ENCODE results near the gene CKB. TPM values are rescaled to one million over a fixed set of nuclear protein-coding genes. Genes with fewer than 3 reads are reported as not detected.

The CKB gene
- total RNA-seq (under 1 TPM in 1 of 2 experiments, not detected in 1; 0.69 TPM), polyA plus RNA-seq (1 to 10 TPM in 1 of 3 donors, not detected in 2; 1.8 TPM), total RNA-seq (0.06 to 3.2 (median 2.0) reads per million in 6 experiments)

DNA sequence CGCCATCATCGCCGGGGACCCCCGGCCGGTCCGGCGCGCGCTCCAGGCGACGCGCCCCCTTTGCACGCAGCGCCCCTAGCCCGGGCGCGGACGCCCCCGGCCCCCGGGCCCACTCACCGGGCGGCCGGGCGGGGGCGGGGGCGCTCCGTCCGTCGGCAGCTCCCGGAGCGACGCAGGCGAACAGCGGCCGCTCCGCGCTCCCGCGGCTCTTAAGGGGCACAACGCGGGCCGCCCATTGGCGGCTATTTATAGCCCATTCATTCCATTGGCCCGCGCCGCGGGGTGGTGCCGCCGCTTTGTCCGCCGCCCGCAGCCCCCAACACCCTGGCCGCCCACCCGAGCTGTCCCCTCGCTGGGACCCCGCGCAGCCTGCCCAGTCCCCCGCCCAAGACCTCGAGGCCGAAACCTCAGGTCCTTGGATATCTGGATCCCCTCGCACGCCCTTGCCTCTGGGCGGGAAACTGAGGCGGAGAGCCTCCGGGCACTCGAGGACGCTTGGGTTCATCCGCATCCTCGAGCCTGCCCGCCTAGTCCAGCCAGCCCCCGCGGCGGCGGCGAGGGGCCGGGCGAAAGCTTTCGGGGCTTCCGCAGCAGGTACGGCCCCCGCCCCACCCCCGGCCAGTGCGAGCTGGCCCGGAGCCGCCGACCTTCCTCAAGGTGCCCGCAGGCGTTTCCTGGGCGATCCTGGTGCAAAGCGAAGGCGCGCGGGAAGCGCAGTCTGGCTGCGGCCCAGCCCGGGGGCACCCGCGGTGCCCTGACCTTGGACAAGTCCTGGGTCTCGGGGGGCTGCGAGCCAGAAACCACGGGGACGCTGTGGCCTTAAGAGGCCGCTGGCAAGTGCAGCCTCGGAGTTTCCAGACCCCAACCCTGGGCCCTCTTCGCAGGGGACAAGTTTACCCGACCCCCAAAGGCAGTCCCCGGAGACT is at the start of gene CKB:
TSS of gene CKB (minus strand) at position 182 of the 926 bp plus-strand sequence. CDS start 337 bp downstream, outside the sequence.
- Mint-ChIP-seq H3K27me3 (peaks cover 0 to 8% (median 1%) of the 10 kb centered on the region in 5 donors), H3K27ac (peak within 1 kb of the TSS in 2 of 10 donors; percentile 21 to 22), H3K4me1 (peaks cover 11 to 32% (median 21%) of the 10 kb centered on the region in 4 donors), H3K9me3 (no peaks in the 10 kb centered on the region), H3K4me3 (peak within 1 kb of the TSS; percentile 43 to 75 (median 63)), H3K36me3 (no peaks in the 10 kb centered on the region)
- POLR2A ChIA-PET = interaction anchor here (0.7 to 0.9 kb wide), 2 partner anchors 21 to 178 kb away, joined by 3 read pairs; no protein-coding TSS in a partner anchor
- no peak for ATAC-seq
- DNase-seq = no peak

- H3K27ac Mint-ChIP-seq = no peak overlapping the region
- no peaks in the 10 kb centered on the region for H3K9me3 Mint-ChIP-seq
- peaks cover 5 to 23% (median 16%) of the 10 kb centered on the region in 4 donors for H3K4me1 Mint-ChIP-seq
- H3K4me3 Mint-ChIP-seq = no peak overlapping the region
- ATAC-seq = no peak
- no peak for DNase-seq
- peaks cover 0 to 32% (median 6%) of the 10 kb centered on the region in 3 donors for H3K36me3 Mint-ChIP-seq
- POLR2A ChIA-PET = interaction anchor here (0.6 kb wide), 1 partner anchor 1523 kb away, joined by 3 read pairs; no protein-coding TSS in a partner anchor
- H3K27me3 Mint-ChIP-seq = no peaks in the 10 kb centered on the region
Measured at GRCh38 chr14:103569408-103569807, 46.8 kb upstream of the CKB start.

DNA sequence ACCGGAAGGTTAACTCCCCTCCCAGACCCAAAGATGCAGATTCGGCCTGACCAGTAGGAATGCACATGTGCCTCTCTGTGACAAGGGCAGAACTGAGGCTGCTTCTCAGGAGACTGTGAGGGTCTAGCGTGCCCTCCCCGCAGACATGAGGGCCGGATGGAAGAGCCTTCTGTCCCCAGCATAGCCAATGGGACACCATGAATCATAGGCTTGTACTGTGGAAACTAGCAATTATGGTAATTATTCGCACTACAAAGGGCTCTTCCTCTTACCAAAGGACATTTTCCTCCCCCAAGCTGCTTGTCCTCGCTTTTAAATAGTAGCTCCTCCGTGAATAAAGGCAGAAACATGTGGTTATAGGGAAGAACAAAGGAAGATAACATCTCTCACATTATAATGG is 46.3 kb upstream of the CKB start:
- H3K4me1 Mint-ChIP-seq = peaks cover 5 to 27% (median 17%) of the 10 kb centered on the region in 4 donors
- POLR2A ChIA-PET = interaction anchor here (0.6 kb wide), 1 partner anchor 1522 kb away, joined by 3 read pairs; no protein-coding TSS in a partner anchor
- H3K27ac Mint-ChIP-seq = peak overlapping the region in 1 of 10 donors; percentile 22
- no peaks in the 10 kb centered on the region for H3K27me3 Mint-ChIP-seq
- peaks cover 0 to 28% (median 6%) of the 10 kb centered on the region in 3 donors for H3K36me3 Mint-ChIP-seq
- DNase-seq = no peak
- H3K9me3 Mint-ChIP-seq = no peaks in the 10 kb centered on the region
- ATAC-seq = no peak
- H3K4me3 Mint-ChIP-seq = no peak overlapping the region

GRCh38 chr14:103563844-103564505 is 41.3 kb upstream of the CKB start:
- POLR2A ChIA-PET = interaction anchor here (0.7 to 2.4 kb wide), 3 partner anchors 58 to 170 kb away, joined by 3 to 12 read pairs (median 5); partner anchors contain the start of gene KLC1
- no peaks in the 10 kb centered on the region for H3K27me3 Mint-ChIP-seq
- peak overlapping the region; percentile 87 to 98 (median 90) for H3K4me3 Mint-ChIP-seq
- ATAC-seq = no peak
- no peak for DNase-seq
- no peaks in the 10 kb centered on the region for H3K9me3 Mint-ChIP-seq
- H3K4me1 Mint-ChIP-seq = peaks cover 27 to 66% (median 49%) of the 10 kb centered on the region in 4 donors
- peak overlapping the region in 7 of 10 donors; percentile 49 to 88 (median 74) for H3K27ac Mint-ChIP-seq
- peaks cover 0 to 28% (median 4%) of the 10 kb centered on the region in 3 donors for H3K36me3 Mint-ChIP-seq

DNA sequence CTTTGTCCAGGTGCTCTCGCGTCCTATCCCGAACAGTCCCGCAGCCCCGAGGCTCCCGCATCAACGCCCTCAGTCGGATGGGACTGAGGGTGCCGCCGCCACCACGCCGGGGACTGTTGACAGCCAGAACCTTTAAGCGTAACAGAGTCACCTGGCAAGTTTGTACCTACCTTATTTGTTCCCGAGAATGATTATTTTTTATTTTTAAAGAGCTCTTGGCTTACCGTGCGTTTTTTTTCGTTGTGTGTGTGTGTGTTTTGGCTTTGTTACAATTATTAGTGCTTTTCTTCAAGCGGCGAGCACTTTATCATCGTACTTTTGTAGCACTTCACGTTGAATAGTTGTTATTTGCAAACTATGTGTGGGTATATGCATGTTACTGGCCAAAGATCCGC is 40.6 kb upstream of the CKB start:
- ATAC-seq = peak in 1 of 2 donors; percentile 17
- POLR2A ChIA-PET = interaction anchor here (2.1 to 2.4 kb wide), 2 partner anchors 43 to 66 kb away, joined by 9 to 12 read pairs; partner anchors contain the start of gene KLC1
- DNase-seq = peak in 1 of 10 donors; percentile 26
- Mint-ChIP-seq H3K4me1 (peaks cover 27 to 72% (median 53%) of the 10 kb centered on the region in 4 donors), H3K27me3 (no peaks in the 10 kb centered on the region), H3K36me3 (peaks cover 0 to 35% (median 6%) of the 10 kb centered on the region in 3 donors), H3K27ac (peak overlapping the region; percentile 84 to 95 (median 88)), H3K4me3 (peak overlapping the region; percentile 87 to 98 (median 90)), H3K9me3 (no peaks in the 10 kb centered on the region)

- no peaks in the 10 kb centered on the region for H3K27me3 Mint-ChIP-seq
- ATAC-seq (peak; percentile 87), DNase-seq (peak; percentile 77 to 97 (median 86))
- POLR2A ChIA-PET = interaction anchor here (1.1 to 2.4 kb wide), 9 partner anchors 11 to 229 kb away, joined by 4 to 15 read pairs (median 8); partner anchors contain the start of genes EIF5, KLC1 and MARK3
- peak within 1 kb of the TSS; percentile 91 to 96 (median 94) for H3K27ac Mint-ChIP-seq
- H3K4me1 Mint-ChIP-seq = peaks cover 22 to 73% (median 52%) of the 10 kb centered on the region in 4 donors
- peaks cover 0 to 39% (median 6%) of the 10 kb centered on the region in 3 donors for H3K36me3 Mint-ChIP-seq
- H3K4me3 Mint-ChIP-seq = peak within 1 kb of the TSS; percentile 87 to 98 (median 94)
- H3K9me3 Mint-ChIP-seq = no peaks in the 10 kb centered on the region
Measured at GRCh38 chr14:103562429-103563225, 40.0 kb upstream of the CKB start, which contains the start of the genes BAG5 and COA8. TSS of gene BAG5 (minus strand) at chr14:103562657. CDS start at chr14:103561164, 1,493 bp downstream. TSS of gene COA8 (plus strand) at chr14:103562960. CDS start at chr14:103563002, 42 bp downstream.

- DNase-seq (no peak), ATAC-seq (peak; percentile 36 to 37)
- POLR2A ChIA-PET = interaction anchor here (1.1 to 2.4 kb wide), 9 partner anchors 11 to 228 kb away, joined by 4 to 15 read pairs (median 8); partner anchors contain the start of genes EIF5, KLC1 and MARK3
- Mint-ChIP-seq H3K27me3 (no peaks in the 10 kb centered on the region), H3K4me3 (peak overlapping the region; percentile 87 to 97 (median 94)), H3K36me3 (peaks cover 0 to 45% (median 6%) of the 10 kb centered on the region in 3 donors), H3K4me1 (peaks cover 22 to 77% (median 57%) of the 10 kb centered on the region in 4 donors), H3K27ac (peak overlapping the region; percentile 91 to 96 (median 94)), H3K9me3 (no peaks in the 10 kb centered on the region)
Measured at GRCh38 chr14:103562179-103562428, 39.5 kb upstream of the CKB start.

- POLR2A ChIA-PET = interaction anchor here (0.7 to 2.4 kb wide), 10 partner anchors 10 to 228 kb away, joined by 3 to 15 read pairs (median 8); partner anchors contain the start of genes EIF5, KLC1 and MARK3
- DNase-seq = peak in 2 of 10 donors; percentile 30 to 33
- H3K9me3 Mint-ChIP-seq = no peaks in the 10 kb centered on the region
Measured at GRCh38 chr14:103561381-103562178, 39.0 kb upstream of the CKB start.

DNA sequence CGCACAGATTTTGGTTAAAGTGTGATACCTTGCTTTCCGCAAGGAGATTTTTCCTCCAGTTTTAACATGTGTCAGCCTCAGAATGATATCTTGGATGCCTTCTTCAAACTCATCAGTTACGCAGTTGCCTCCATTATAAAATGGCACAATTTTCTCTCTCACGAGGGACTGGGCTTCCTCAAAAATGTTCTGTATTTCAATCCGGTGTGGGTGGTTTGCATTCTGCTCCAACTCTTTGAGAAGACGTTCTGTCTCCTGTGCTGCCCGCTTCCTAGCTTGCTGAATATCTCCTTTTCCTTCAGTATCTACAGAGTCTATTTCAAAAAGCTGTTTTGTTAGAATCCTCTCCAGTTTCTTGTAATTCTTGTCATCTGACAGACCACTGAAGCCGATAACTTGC is 38.1 kb upstream of the CKB start:
- POLR2A ChIA-PET = interaction anchor here (0.6 kb wide), 1 partner anchor 1547 kb away, joined by 7 read pairs; no protein-coding TSS in a partner anchor
- peaks cover 21 to 76% (median 62%) of the 10 kb centered on the region in 4 donors for H3K4me1 Mint-ChIP-seq
- no peak for DNase-seq
- H3K9me3 Mint-ChIP-seq = no peaks in the 10 kb centered on the region
- H3K27ac Mint-ChIP-seq = peak overlapping the region; percentile 11 to 96 (median 92)
- ATAC-seq = no peak
- H3K36me3 Mint-ChIP-seq = peaks cover 0 to 45% (median 6%) of the 10 kb centered on the region in 3 donors
- peak overlapping the region; percentile 87 to 97 (median 94) for H3K4me3 Mint-ChIP-seq
- H3K27me3 Mint-ChIP-seq = no peaks in the 10 kb centered on the region

More at GRCh38 chr14:103561381-103562178, 39.0 kb upstream of the CKB start:
- Mint-ChIP-seq H3K36me3 (peaks cover 0 to 46% (median 6%) of the 10 kb centered on the region in 3 donors), H3K27me3 (no peaks in the 10 kb centered on the region), H3K4me1 (peaks cover 22 to 80% (median 61%) of the 10 kb centered on the region in 4 donors), H3K4me3 (peak overlapping the region; percentile 87 to 97 (median 94)), H3K27ac (peak overlapping the region; percentile 91 to 96 (median 94))
- ATAC-seq = peak; percentile 30 to 31

- no peaks in the 10 kb centered on the region for H3K9me3 Mint-ChIP-seq
- peaks cover 24 to 71% (median 65%) of the 10 kb centered on the region in 4 donors for H3K4me1 Mint-ChIP-seq
- H3K27ac Mint-ChIP-seq = peak overlapping the region in 3 of 10 donors; percentile 3 to 32 (median 31)
- no peak for ATAC-seq
- H3K36me3 Mint-ChIP-seq = peaks cover 0 to 54% (median 6%) of the 10 kb centered on the region in 3 donors
- POLR2A ChIA-PET = interaction anchor here (0.6 kb wide), 1 partner anchor 1548 kb away, joined by 7 read pairs; no protein-coding TSS in a partner anchor
- no peaks in the 10 kb centered on the region for H3K27me3 Mint-ChIP-seq
- DNase-seq = no peak
- H3K4me3 Mint-ChIP-seq = peak overlapping the region in 5 of 10 donors; percentile 16 to 48 (median 27)
Measured at GRCh38 chr14:103559766-103560165, 37.1 kb upstream of the CKB start.

Measured in naive thymus-derived CD8-positive, alpha-beta T cell (primary cell).